Caco-2 (cell line): ENCODE data around the gene SAP130. TPM values are rescaled to one million over a fixed set of nuclear protein-coding genes. Genes with fewer than 3 reads are reported as not detected.

Experiments used
- BruUV-seq: library from RNA; stranded (reverse); fragments of 400-500 nt; replicated peaks from 2 replicates; lab custom pipeline; 2021; lab: Mats Ljungman, UMichigan
- CTCF ChIA-PET: fragments of 300-600 bp; sonication (Branson Sonifier 250); formaldehyde crosslinking; loops from one replicate; lab custom pipeline; 2022; ENCODE audit warnings: antibody characterized with exemption; lab: Charles Lee
- POLR2A ChIA-PET: fragments of 300-600 bp; sonication (Branson Sonifier 250); formaldehyde crosslinking; loops from one replicate; lab custom pipeline; 2022; ENCODE audit warnings: antibody characterized with exemption; lab: Charles Lee
- DNase-seq, 2 experiments: peaks; one replicate each; pipeline versions ENCODE4 v3.0.0 to v3.0.0-alpha.2; 2020 to 2022
- H3K27me3 ChIP-seq: replicated peaks from 2 replicates; pipeline ENCODE4 v1.6.0; 2011; ENCODE audit warnings: low read length; ENCODE audit not compliant: control insufficient read depth, insufficient read depth
- H3K36me3 ChIP-seq: 2 replicates; pipeline ENCODE4 v1.5.1; 2011; ENCODE audit warnings: low read length; ENCODE audit not compliant: control insufficient read depth, insufficient read depth
- H3K4me1 ChIP-seq: fragments of 250-450 bp; sonication (Bioruptor Pico); 2 replicates; pipeline ENCODE4 v1.5.1; 2020; ENCODE audit warnings: mild to moderate bottlenecking
- H3K4me3 ChIP-seq: 2 replicates; pipeline ENCODE4 v1.5.1; 2011; ENCODE audit warnings: low read depth, mild to moderate bottlenecking, control low read depth, low read length
- H3K9me3 ChIP-seq: fragments of 250-450 bp; sonication (Bioruptor Pico); 2 replicates; pipeline ENCODE4 v1.5.1; 2020; ENCODE audit warnings: mild to moderate bottlenecking, moderate library complexity
- H3K27ac Mint-ChIP-seq: one replicate; pipeline ENCODE4 v1.8.0; 2022; ENCODE audit warnings: mixed read lengths; ENCODE audit not compliant: unreplicated experiment
- H3K27me3 Mint-ChIP-seq: one replicate; pipeline ENCODE4 v1.8.0; 2022; ENCODE audit warnings: mixed read lengths; ENCODE audit not compliant: insufficient read depth, unreplicated experiment
- H3K36me3 Mint-ChIP-seq: one replicate; pipeline ENCODE4 v1.8.0; 2022; ENCODE audit warnings: mild to moderate bottlenecking, mixed read lengths; ENCODE audit not compliant: insufficient read depth, unreplicated experiment
- H3K4me1 Mint-ChIP-seq: one replicate; pipeline ENCODE4 v1.8.0; 2022; ENCODE audit warnings: low read depth, mixed read lengths; ENCODE audit not compliant: unreplicated experiment
- H3K4me3 Mint-ChIP-seq: one replicate; pipeline ENCODE4 v1.8.0; 2022; ENCODE audit warnings: mild to moderate bottlenecking, moderate library complexity, mixed read lengths; ENCODE audit not compliant: unreplicated experiment
- H3K9me3 Mint-ChIP-seq: one replicate; pipeline ENCODE4 v1.8.0; 2022; ENCODE audit warnings: mixed read lengths; ENCODE audit not compliant: unreplicated experiment
- intact Hi-C: fragments of 100-400 bp; cut with micrococcal nuclease; formaldehyde crosslinking; loops from one replicate; pipeline ENCODE4 v1.10.0; 2022; ENCODE audit not compliant: unreplicated experiment
- total RNA-seq: library from RNA; stranded (reverse); gene quantifications from 2 replicates; pipeline ENCODE4 v1.2.3, GENCODE V29; 2022
- TF ChIP-seq, protein P1 (sequence below), 2 experiments: fragments of 200-600 bp in 1 of 2; IDR thresholded peaks; 1 replicate in 1 of 2; 2 replicates in 1 of 2; pipeline versions ENCODE4 v1.5.1 to v1.8.0; 2011 to 2022; ENCODE audit warnings: antibody characterized with exemption in 1 of 2, control low read depth in 1 of 2, inconsistent platforms in 1 of 2, low read depth in 1 of 2, low read length in 1 of 2, mild to moderate bottlenecking in 1 of 2, moderate library complexity in 1 of 2; ENCODE audit not compliant: insufficient read depth in 1 of 2, severe bottlenecking in 1 of 2, unreplicated experiment in 1 of 2

SAP130 gene
- total RNA-seq, 1 experiment from 2014 or later = 43.3 TPM

DNA sequence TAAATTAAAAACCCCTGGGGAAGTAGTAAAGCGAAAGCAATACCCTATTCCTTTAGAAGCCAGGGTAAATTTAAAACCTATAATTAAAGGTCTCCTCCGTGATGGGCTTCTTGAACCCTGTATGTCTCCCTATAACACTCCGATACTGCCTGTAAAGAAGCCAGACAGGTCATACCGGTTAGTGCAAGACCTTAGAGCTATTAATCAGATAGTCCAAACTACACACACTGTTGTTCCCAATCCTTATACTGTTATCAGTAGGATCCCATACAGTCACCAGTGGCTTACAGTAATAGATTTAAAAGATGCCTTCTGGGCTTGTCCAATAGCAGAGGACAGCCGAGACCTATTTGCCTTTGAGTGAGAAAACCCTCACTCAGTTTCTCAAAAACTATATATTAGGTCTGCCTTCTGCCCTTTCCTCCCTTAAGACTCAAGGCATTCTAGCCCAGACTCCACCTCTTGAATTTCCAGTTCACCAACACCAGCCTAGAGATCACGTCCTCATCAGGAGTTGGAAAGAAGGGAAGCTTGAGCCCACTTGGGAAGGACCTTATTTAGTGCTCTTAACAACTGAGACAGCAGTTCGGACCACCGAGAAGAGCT, 12.4 kb upstream of the SAP130 start:
- Histone ChIP-seq H3K36me3 (no peaks in the 10 kb centered on the region), H3K4me3 (no peak overlapping the region), H3K27me3 (no peaks in the 10 kb centered on the region), H3K4me1 (no peaks in the 10 kb centered on the region), H3K9me3 (peaks cover 52% of the 10 kb centered on the region)
- no peak for DNase-seq
- Mint-ChIP-seq H3K27me3 (no peaks in the 10 kb centered on the region), H3K36me3 (no peaks in the 10 kb centered on the region), H3K4me1 (no peaks in the 10 kb centered on the region), H3K27ac (no peak overlapping the region), H3K9me3 (peaks cover 72% of the 10 kb centered on the region), H3K4me3 (no peak overlapping the region)
- intact Hi-C loops = no loop called here
- CTCF ChIA-PET = no interaction called here
- TF ChIP-seq, protein P1, sequence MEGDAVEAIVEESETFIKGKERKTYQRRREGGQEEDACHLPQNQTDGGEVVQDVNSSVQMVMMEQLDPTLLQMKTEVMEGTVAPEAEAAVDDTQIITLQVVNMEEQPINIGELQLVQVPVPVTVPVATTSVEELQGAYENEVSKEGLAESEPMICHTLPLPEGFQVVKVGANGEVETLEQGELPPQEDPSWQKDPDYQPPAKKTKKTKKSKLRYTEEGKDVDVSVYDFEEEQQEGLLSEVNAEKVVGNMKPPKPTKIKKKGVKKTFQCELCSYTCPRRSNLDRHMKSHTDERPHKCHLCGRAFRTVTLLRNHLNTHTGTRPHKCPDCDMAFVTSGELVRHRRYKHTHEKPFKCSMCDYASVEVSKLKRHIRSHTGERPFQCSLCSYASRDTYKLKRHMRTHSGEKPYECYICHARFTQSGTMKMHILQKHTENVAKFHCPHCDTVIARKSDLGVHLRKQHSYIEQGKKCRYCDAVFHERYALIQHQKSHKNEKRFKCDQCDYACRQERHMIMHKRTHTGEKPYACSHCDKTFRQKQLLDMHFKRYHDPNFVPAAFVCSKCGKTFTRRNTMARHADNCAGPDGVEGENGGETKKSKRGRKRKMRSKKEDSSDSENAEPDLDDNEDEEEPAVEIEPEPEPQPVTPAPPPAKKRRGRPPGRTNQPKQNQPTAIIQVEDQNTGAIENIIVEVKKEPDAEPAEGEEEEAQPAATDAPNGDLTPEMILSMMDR (IDR thresholded peaks at IDR 0.05; ENCODE audit: insufficient read depth in 1 of 2, low read depth in 1 of 2, low read length in 1 of 2, severe bottlenecking in 1 of 2, unreplicated experiment in 1 of 2) = no peak
- POLR2A ChIA-PET = no interaction called here
- no TSS peak for BruUV-seq

- TF ChIP-seq, protein P1 (IDR thresholded peaks at IDR 0.05; ENCODE audit: insufficient read depth in 1 of 2, low read depth in 1 of 2, low read length in 1 of 2, severe bottlenecking in 1 of 2, unreplicated experiment in 1 of 2) = no peak
- no peak overlapping the region for H3K27ac Mint-ChIP-seq
- POLR2A ChIA-PET = no interaction called here
- peaks cover 57% of the 10 kb centered on the region for H3K9me3 ChIP-seq
- no peaks in the 10 kb centered on the region for H3K4me1 ChIP-seq
- CTCF ChIA-PET = no interaction called here
- no peaks in the 10 kb centered on the region for H3K36me3 ChIP-seq
- peaks cover 6% of the 10 kb centered on the region for H3K36me3 Mint-ChIP-seq
- peaks cover 72% of the 10 kb centered on the region for H3K9me3 Mint-ChIP-seq
- H3K4me1 Mint-ChIP-seq = no peaks in the 10 kb centered on the region
- BruUV-seq = no TSS peak
- no peak overlapping the region for H3K4me3 Mint-ChIP-seq
- DNase-seq = no peak
- no peaks in the 10 kb centered on the region for H3K27me3 ChIP-seq
- intact Hi-C loops = no loop called here
- H3K27me3 Mint-ChIP-seq = no peaks in the 10 kb centered on the region
- H3K4me3 ChIP-seq = no peak overlapping the region
Measured at GRCh38 chr2:128039535-128039934, 11.7 kb upstream of the SAP130 start.

GRCh38 chr2:128038411-128038810, 10.6 kb upstream of the SAP130 start:
- Histone ChIP-seq H3K4me3 (no peak overlapping the region), H3K9me3 (peaks cover 57% of the 10 kb centered on the region), H3K27me3 (no peaks in the 10 kb centered on the region), H3K36me3 (no peaks in the 10 kb centered on the region), H3K4me1 (no peaks in the 10 kb centered on the region)
- Mint-ChIP-seq H3K4me3 (no peak overlapping the region), H3K9me3 (peaks cover 60% of the 10 kb centered on the region), H3K27ac (no peak overlapping the region), H3K36me3 (peaks cover 6% of the 10 kb centered on the region), H3K27me3 (no peaks in the 10 kb centered on the region), H3K4me1 (no peaks in the 10 kb centered on the region)
- no peak for DNase-seq
- BruUV-seq = no TSS peak
- intact Hi-C loops = no loop called here
- ChIA-PET POLR2A (no interaction called here), CTCF (no interaction called here)
- TF ChIP-seq, protein P1 (IDR thresholded peaks at IDR 0.05; ENCODE audit: insufficient read depth in 1 of 2, low read depth in 1 of 2, low read length in 1 of 2, severe bottlenecking in 1 of 2, unreplicated experiment in 1 of 2) = no peak
